OCI-M2 (cell line): ENCODE data around the gene GPRIN3.
"Not testable (repeated sequence)": the region's sequence is repeated elsewhere in the genome, so short reads cannot be mapped to it uniquely, and the experiment has no call there.

Experiments used
- DNase-seq: peaks from one replicate; lab custom pipeline; 2025; ENCODE audit not compliant: unreplicated experiment; lab: John Stamatoyannopoulos, UW

GPRIN3 gene

GRCh38 chr4:89222170-89222569, 85.4 kb downstream of the GPRIN3 start:
- DNase-seq = no peak

- no peak for DNase-seq
Observed at GRCh38 chr4:89221167-89221867, 86.3 kb downstream of the GPRIN3 start.

GRCh38 chr4:89218587-89218986, 89.0 kb downstream of the GPRIN3 start:
- DNase-seq = no peak

GRCh38 chr4:89217604-89218003, 90.0 kb downstream of the GPRIN3 start:
- no peak for DNase-seq

- DNase-seq = no peak
Observed at GRCh38 chr4:89216866-89217265, 90.7 kb downstream of the GPRIN3 start.

- DNase-seq = no peak
Observed at GRCh38 chr4:89216422-89216821, 91.2 kb downstream of the GPRIN3 start.

- no peak for DNase-seq
Observed at GRCh38 chr4:89215736-89216135, 91.9 kb downstream of the GPRIN3 start.

GRCh38 chr4:89214308-89214707, 93.3 kb downstream of the GPRIN3 start:
- DNase-seq = no peak

GRCh38 chr4:89213382-89213701, 94.3 kb downstream of the GPRIN3 start:
- no peak for DNase-seq

- no peak for DNase-seq
Observed at GRCh38 chr4:89212666-89213381, 94.8 kb downstream of the GPRIN3 start.

GRCh38 chr4:89204624-89205023, 103.0 kb downstream of the GPRIN3 start:
- no peak for DNase-seq

GRCh38 chr4:89203902-89204301, 103.7 kb downstream of the GPRIN3 start:
- DNase-seq = no peak

- not testable (repeated sequence) for DNase-seq
Observed at GRCh38 chr4:89199394-89199793, 108.2 kb downstream of the GPRIN3 start.

GRCh38 chr4:89197920-89198319, 109.7 kb downstream of the GPRIN3 start:
- no peak for DNase-seq

- no peak for DNase-seq
Observed at GRCh38 chr4:89196745-89197144, 110.9 kb downstream of the GPRIN3 start.

- no peak for DNase-seq
Observed at GRCh38 chr4:89196056-89196674, 111.4 kb downstream of the GPRIN3 start.

- DNase-seq = no peak
Observed at GRCh38 chr4:89193843-89194242, 113.8 kb downstream of the GPRIN3 start.
